CD8-positive, alpha-beta memory T cell (primary cell): ENCODE measurements around the gene PLGLB1. TPM values are rescaled to one million over a fixed set of nuclear protein-coding genes. Genes with fewer than 3 reads are reported as not detected.
"Not testable (repeated sequence)": the region's sequence is repeated elsewhere in the genome, so short reads cannot be mapped to it uniquely, and the experiment has no call there.

Source experiments
- CTCF ChIA-PET: fragments of 350-600 bp; sonication (Branson Sonifier 250); formaldehyde crosslinking; loops from one replicate; lab custom pipeline; 2021; ENCODE audit warnings: antibody characterized with exemption; lab: Charles Lee
- POLR2A ChIA-PET: fragments of 350-600 bp; sonication (Branson Sonifier 250); formaldehyde crosslinking; loops from one replicate; lab custom pipeline; 2021; ENCODE audit warnings: antibody characterized with exemption; lab: Charles Lee
- DNase-seq, 5 donors: peaks; one replicate each; pipeline versions ENCODE4 v3.0.0 to v3.0.0-alpha.2; 2020 to 2022; ENCODE audit warnings: mixed read lengths in 1 of 5
- H3K27ac ChIP-seq: one replicate; pipeline ENCODE4 v1.7.0; 2013; ENCODE audit warnings: low read depth, mild to moderate bottlenecking, low read length, moderate library complexity
- H3K27me3 ChIP-seq: 2 replicates; pipeline ENCODE4 v1.7.0; 2013; ENCODE audit warnings: low read length, mild to moderate bottlenecking; ENCODE audit not compliant: insufficient read depth, poor library complexity, severe bottlenecking
- H3K36me3 ChIP-seq: 2 replicates; pipeline ENCODE4 v1.7.0; 2013; ENCODE audit warnings: mild to moderate bottlenecking, low read length, moderate library complexity; ENCODE audit not compliant: insufficient read depth
- H3K4me1 ChIP-seq: 2 replicates; pipeline ENCODE4 v1.7.0; 2013; ENCODE audit warnings: mild to moderate bottlenecking, low read length, moderate library complexity; ENCODE audit not compliant: insufficient read depth
- H3K4me3 ChIP-seq: 2 replicates; pipeline ENCODE4 v1.7.0; 2013; ENCODE audit warnings: mild to moderate bottlenecking, low read length
- H3K9me3 ChIP-seq: 2 replicates; pipeline ENCODE4 v1.7.0; 2013; ENCODE audit warnings: mild to moderate bottlenecking, low read length
- H3K27ac Mint-ChIP-seq, 8 donors: one replicate each; pipeline ENCODE4 v1.8.0; 2020 to 2021; ENCODE audit warnings: mixed read lengths in 8 of 8, mild to moderate bottlenecking in 6 of 8, inconsistent platforms in 3 of 8, moderate library complexity in 3 of 8
- H3K27me3 Mint-ChIP-seq, 2 donors: one replicate each; pipeline ENCODE4 v1.8.0; 2020 to 2021; ENCODE audit warnings: mixed read lengths in 2 of 2, mild to moderate bottlenecking in 1 of 2, moderate library complexity in 1 of 2
- H3K36me3 Mint-ChIP-seq, 3 donors: one replicate each; pipeline ENCODE4 v1.8.0; 2020 to 2021; ENCODE audit warnings: mixed read lengths in 3 of 3, inconsistent platforms in 1 of 3, mild to moderate bottlenecking in 1 of 3
- H3K4me1 Mint-ChIP-seq, 3 donors: one replicate each; pipeline ENCODE4 v1.8.0; 2020 to 2021; ENCODE audit warnings: mixed read lengths in 3 of 3, inconsistent platforms in 1 of 3, mild to moderate bottlenecking in 1 of 3
- H3K4me3 Mint-ChIP-seq, 7 donors: one replicate each; pipeline ENCODE4 v1.8.0; 2020 to 2021; ENCODE audit warnings: mixed read lengths in 7 of 7, mild to moderate bottlenecking in 6 of 7, moderate library complexity in 4 of 7, inconsistent platforms in 2 of 7
- H3K9me3 Mint-ChIP-seq, 5 donors: one replicate each; pipeline ENCODE4 v1.8.0; 2020 to 2022; ENCODE audit warnings: mixed read lengths in 5 of 5, mild to moderate bottlenecking in 3 of 5, moderate library complexity in 2 of 5, inconsistent platforms in 1 of 5
- polyA plus RNA-seq: library from polyadenylated mRNA; unstranded; fragments of 300-500 nt; fragmentation: Illumina TruSeq; gene quantifications from one replicate; pipeline ENCODE4 v1.2.3, GENCODE V29; 2021
- total RNA-seq, 2 experiments: library from RNA; stranded (reverse); gene quantifications; one replicate each; pipeline ENCODE4 v1.2.3, GENCODE V29; 2021

The PLGLB1 gene
- total and polyA plus RNA-seq, 3 experiments from 2014 or later, result 1.9 to 4.4 (median 3.2) TPM

DNA sequence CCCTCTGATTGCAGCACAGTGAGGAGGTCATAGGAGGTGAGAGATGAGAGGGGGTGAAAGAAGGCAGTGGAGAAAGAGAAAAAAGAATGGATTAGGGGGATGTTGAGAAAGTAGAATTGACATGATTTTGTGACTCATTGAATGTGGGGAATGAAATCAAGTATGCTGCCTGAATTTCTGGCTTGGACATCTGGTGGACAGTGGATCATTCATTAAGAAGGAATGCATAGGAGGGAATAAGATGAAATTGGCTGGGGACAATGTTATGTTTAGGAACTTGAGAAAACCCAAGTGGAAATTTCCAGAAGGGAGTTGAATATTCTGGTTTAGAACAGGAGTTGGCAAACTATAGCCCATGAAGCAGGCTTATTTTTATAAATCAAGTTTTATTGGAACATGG, 7.0 kb upstream of the PLGLB1 start:
- H3K36me3 Mint-ChIP-seq, H3K9me3 ChIP-seq, H3K36me3 ChIP-seq, DNase-seq, H3K9me3 Mint-ChIP-seq, CTCF ChIA-PET, H3K4me3 ChIP-seq, H3K4me1 Mint-ChIP-seq, H3K27me3 Mint-ChIP-seq, H3K4me1 ChIP-seq, H3K27ac ChIP-seq, H3K27me3 ChIP-seq, POLR2A ChIA-PET, H3K27ac Mint-ChIP-seq, H3K4me3 Mint-ChIP-seq: not testable (repeated sequence)

DNA sequence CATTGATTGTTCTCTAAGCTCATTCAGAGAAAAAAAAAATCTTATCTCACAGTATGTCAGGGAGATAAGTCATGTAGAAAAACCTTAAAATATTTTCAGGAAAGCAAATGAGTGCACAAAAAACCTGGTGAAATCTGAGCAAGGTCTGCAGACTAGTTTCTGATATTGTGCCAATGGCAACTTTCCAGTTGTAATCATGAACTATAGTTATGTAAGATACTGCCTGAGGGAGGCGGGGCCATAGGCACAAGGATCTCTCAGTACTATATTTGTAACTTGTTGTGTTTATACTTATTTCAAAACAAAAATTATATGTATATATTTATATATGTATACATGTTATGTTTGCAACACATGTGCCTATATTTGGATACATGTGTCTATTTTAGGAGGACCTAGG, 5.2 kb upstream of the PLGLB1 start:
- H3K27me3 Mint-ChIP-seq, H3K27ac ChIP-seq, H3K9me3 ChIP-seq, H3K36me3 ChIP-seq, H3K4me3 Mint-ChIP-seq, H3K27me3 ChIP-seq, H3K4me3 ChIP-seq, CTCF ChIA-PET, POLR2A ChIA-PET, H3K4me1 ChIP-seq, H3K27ac Mint-ChIP-seq, H3K4me1 Mint-ChIP-seq, H3K36me3 Mint-ChIP-seq, H3K9me3 Mint-ChIP-seq, DNase-seq: not testable (repeated sequence)

DNA sequence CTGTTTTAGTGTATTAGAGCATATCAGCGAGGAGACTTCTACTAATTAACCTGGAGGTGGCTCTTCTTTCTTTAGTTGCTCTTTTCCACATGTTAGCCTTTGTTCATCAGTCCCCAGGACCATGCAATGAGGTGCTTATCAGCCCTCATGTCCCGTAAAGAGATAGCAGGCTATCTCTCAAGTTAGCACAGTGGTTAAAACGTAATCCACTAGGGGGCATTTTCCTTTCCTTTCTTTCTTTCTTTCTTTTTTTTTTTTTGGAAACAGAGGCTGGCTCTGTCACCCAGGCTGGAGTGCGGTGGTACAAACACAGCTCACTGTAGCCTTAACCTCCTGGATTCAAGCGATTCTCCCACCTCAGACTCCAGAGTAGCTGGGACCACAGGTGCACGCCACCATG, 4.3 kb upstream of the PLGLB1 start:
- H3K27ac ChIP-seq, H3K4me3 Mint-ChIP-seq, H3K4me1 ChIP-seq, H3K27ac Mint-ChIP-seq, POLR2A ChIA-PET, DNase-seq, CTCF ChIA-PET, H3K4me3 ChIP-seq, H3K36me3 ChIP-seq, H3K27me3 ChIP-seq, H3K4me1 Mint-ChIP-seq, H3K9me3 ChIP-seq, H3K36me3 Mint-ChIP-seq, H3K27me3 Mint-ChIP-seq, H3K9me3 Mint-ChIP-seq: not testable (repeated sequence)

DNA sequence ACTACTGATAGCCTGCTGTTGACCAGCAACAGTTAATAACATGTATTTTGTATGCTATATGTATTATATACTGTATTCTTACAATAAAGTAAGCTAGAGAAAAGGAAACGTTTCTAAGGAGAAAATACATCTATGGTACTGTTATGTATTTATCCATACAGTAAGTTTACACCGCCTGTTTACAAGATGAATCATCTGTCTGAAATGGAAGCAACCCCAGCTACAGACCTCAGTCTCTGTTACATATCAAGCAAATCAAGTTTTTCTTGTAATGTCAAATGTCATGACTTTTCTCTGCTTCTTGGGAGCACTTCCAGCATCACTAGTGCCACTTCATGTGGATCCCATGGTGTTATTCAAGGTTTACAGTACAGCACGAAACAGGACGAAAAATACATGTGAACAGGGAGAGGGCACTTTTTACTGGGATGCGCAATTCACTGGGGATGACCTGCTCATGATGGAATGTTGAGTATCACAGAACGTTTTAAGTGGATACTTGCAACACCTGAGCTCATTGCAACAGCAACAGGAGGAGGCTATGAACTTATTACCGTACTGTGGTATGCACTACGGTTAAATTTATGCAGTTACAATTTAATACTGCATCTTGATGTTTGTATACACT, 2.5 kb upstream of the PLGLB1 start:
- H3K4me3 Mint-ChIP-seq, H3K9me3 ChIP-seq, H3K27ac Mint-ChIP-seq, H3K27me3 ChIP-seq, H3K36me3 Mint-ChIP-seq, H3K4me1 ChIP-seq, H3K27ac ChIP-seq, H3K4me3 ChIP-seq, H3K36me3 ChIP-seq, DNase-seq, CTCF ChIA-PET, H3K9me3 Mint-ChIP-seq, H3K4me1 Mint-ChIP-seq, POLR2A ChIA-PET, H3K27me3 Mint-ChIP-seq: not testable (repeated sequence)

DNA sequence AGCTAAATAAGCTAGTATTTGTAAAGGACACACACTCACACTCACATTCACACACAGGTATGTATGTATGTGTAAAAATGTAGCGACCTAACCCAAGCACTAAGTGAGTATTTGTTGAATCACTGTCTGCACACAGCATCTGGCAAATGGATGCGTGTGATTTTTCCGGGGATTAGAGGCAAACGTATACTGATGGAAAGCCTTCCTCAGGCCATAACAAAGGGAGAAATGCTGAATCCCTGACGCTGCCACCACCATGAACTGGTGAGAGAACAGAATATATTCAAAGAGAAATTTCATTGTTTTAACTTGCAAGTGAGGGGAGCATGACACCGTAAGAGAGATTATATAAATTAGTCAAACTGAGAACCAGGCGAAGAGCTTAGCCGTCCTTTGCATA, 601 bp downstream of the PLGLB1 start:
- H3K4me3 Mint-ChIP-seq, H3K4me1 Mint-ChIP-seq, H3K27ac ChIP-seq, H3K27me3 Mint-ChIP-seq, H3K27ac Mint-ChIP-seq, H3K9me3 ChIP-seq, H3K27me3 ChIP-seq, POLR2A ChIA-PET, H3K4me1 ChIP-seq, H3K36me3 ChIP-seq, H3K9me3 Mint-ChIP-seq, DNase-seq, CTCF ChIA-PET, H3K4me3 ChIP-seq, H3K36me3 Mint-ChIP-seq: not testable (repeated sequence)

DNA sequence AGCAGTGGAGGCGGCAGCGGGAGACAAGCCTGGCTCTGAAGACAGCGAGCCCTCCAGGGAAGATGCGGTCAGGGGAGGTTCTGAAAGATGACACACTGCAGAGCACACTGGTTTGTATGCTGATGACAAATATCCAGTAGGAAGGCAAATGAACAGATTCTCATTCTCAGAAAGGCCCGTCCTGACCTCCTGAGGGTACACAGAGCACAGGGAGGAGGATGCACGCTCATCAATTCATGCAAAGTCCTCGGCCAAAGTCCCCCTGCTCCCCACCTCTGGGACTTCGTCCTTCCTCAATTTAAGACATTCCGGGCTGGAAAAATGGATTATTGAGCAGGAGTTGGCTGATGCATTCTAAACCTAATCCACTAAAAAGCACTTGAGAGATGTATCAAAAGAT, 2.6 kb downstream of the PLGLB1 start:
- CTCF ChIA-PET, H3K36me3 Mint-ChIP-seq, H3K4me3 ChIP-seq, H3K4me3 Mint-ChIP-seq, POLR2A ChIA-PET, H3K27ac Mint-ChIP-seq, H3K4me1 Mint-ChIP-seq, H3K9me3 ChIP-seq, H3K27ac ChIP-seq, H3K27me3 ChIP-seq, H3K4me1 ChIP-seq, H3K9me3 Mint-ChIP-seq, H3K36me3 ChIP-seq, H3K27me3 Mint-ChIP-seq, DNase-seq: not testable (repeated sequence)

DNA sequence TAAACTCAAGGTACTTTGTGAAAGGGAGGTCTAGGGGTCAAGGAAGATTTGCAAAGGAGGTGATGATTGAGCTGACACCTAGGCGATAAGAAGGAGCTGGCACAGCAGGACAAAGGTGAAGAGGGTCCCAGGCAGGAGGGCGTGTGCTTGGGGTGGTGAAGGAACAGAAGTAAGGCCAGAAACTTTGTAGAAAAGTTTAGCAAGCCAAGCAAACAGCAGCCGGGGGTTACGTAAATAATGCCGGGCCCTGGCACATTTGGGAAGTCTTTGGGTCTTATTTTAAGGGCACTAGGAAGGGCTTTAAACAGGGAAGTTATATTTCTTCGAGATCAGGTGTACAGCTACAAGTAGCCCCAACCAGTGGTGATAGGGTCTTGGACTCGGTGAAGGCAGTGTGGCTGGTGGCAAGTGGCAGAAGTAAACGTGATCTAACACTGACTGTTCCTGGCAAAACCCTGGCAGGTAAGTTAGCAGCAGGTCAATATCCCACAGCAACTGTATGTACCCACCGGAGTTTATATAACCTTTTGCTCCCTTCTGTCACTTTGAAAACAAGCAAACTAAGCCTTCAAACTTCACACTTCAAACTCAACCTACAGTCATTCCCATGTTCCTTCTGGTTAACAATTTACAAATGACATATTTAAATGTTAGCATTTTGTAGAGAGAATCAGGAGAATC, 7.0 kb downstream of the PLGLB1 start:
- H3K27me3 ChIP-seq, H3K27me3 Mint-ChIP-seq, POLR2A ChIA-PET: not testable (repeated sequence)

DNA sequence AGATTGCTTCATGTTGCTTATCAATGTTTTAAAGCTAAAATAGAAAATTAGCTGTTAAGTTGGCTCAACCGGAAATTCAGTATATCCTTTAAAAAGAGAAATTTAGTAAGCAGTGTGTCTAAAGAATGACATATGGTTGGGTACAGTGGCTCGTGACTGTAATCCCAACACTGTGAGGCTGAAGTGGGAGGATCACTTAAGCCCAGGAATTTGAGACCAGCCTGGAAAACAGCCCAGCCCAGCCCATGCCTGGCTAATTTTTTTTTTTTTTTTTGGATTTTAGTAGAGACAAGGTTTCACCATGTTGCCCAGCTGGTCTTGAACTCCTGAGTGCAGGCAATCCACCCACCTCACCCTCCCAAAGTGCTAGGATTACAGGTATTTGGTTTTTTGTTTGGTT, 17.2 kb downstream of the PLGLB1 start:
- H3K4me3 ChIP-seq, H3K9me3 ChIP-seq, H3K27ac ChIP-seq, H3K4me1 Mint-ChIP-seq, H3K4me3 Mint-ChIP-seq, H3K36me3 ChIP-seq, H3K4me1 ChIP-seq, H3K27me3 Mint-ChIP-seq, H3K36me3 Mint-ChIP-seq, H3K27ac Mint-ChIP-seq, DNase-seq, CTCF ChIA-PET, POLR2A ChIA-PET, H3K9me3 Mint-ChIP-seq, H3K27me3 ChIP-seq: not testable (repeated sequence)

More for the DNA sequence above, 7.0 kb downstream of the PLGLB1 start:
- H3K4me1 Mint-ChIP-seq, H3K4me3 ChIP-seq, H3K9me3 Mint-ChIP-seq, DNase-seq, H3K4me1 ChIP-seq, CTCF ChIA-PET, H3K27ac Mint-ChIP-seq, H3K36me3 ChIP-seq, H3K36me3 Mint-ChIP-seq, H3K4me3 Mint-ChIP-seq, H3K27ac ChIP-seq, H3K9me3 ChIP-seq: not testable (repeated sequence)
